ENCODE measurements around the gene NXPH4.

The NXPH4 gene

GRCh38 chr12:57233357-57234232 lies 17.0 kb downstream of the NXPH4 start:
- ATAC-seq = no peak

- ATAC-seq = no peak
These were observed 17.6 kb downstream of the NXPH4 start for GRCh38 chr12:57234233-57234570.

GRCh38 chr12:57234571-57235016 lies 18.0 kb downstream of the NXPH4 start:
- no peak for ATAC-seq

- peak; percentile 7 to 11 for ATAC-seq
These were observed 18.6 kb downstream of the NXPH4 start for GRCh38 chr12:57235017-57235727.

- ATAC-seq = no peak
These were observed 19.1 kb downstream of the NXPH4 start for GRCh38 chr12:57235728-57236131.

GRCh38 chr12:57236201-57236924 lies 19.8 kb downstream of the NXPH4 start:
- ATAC-seq = no peak

- ATAC-seq = no peak
These were observed 20.5 kb downstream of the NXPH4 start for GRCh38 chr12:57236925-57237595.

- no peak for ATAC-seq
These were observed 21.0 kb downstream of the NXPH4 start for GRCh38 chr12:57237596-57237931.

GRCh38 chr12:57237932-57238853 lies 21.6 kb downstream of the NXPH4 start:
- ATAC-seq = no peak

GRCh38 chr12:57238854-57239554 lies 22.4 kb downstream of the NXPH4 start:
- ATAC-seq = peak; percentile 50 to 56

- peak in 1 of 2 donors; percentile 0 for ATAC-seq
These were observed 23.0 kb downstream of the NXPH4 start for GRCh38 chr12:57239587-57240065.

GRCh38 chr12:57240066-57240921 lies 23.7 kb downstream of the NXPH4 start:
- peak; percentile 45 to 46 for ATAC-seq

- ATAC-seq = no peak
These were observed 24.4 kb downstream of the NXPH4 start for GRCh38 chr12:57240926-57241401.

- no peak for ATAC-seq
These were observed 25.1 kb downstream of the NXPH4 start for GRCh38 chr12:57241402-57242310.

GRCh38 chr12:57242329-57242690 lies 25.7 kb downstream of the NXPH4 start:
- no peak for ATAC-seq

GRCh38 chr12:57242691-57243454 lies 26.3 kb downstream of the NXPH4 start:
- no peak for ATAC-seq

GRCh38 chr12:57243521-57244311 lies 27.1 kb downstream of the NXPH4 start:
- ATAC-seq = peak in 1 of 2 donors; percentile 14
